ENCODE results near the gene SRMS.

DNA sequence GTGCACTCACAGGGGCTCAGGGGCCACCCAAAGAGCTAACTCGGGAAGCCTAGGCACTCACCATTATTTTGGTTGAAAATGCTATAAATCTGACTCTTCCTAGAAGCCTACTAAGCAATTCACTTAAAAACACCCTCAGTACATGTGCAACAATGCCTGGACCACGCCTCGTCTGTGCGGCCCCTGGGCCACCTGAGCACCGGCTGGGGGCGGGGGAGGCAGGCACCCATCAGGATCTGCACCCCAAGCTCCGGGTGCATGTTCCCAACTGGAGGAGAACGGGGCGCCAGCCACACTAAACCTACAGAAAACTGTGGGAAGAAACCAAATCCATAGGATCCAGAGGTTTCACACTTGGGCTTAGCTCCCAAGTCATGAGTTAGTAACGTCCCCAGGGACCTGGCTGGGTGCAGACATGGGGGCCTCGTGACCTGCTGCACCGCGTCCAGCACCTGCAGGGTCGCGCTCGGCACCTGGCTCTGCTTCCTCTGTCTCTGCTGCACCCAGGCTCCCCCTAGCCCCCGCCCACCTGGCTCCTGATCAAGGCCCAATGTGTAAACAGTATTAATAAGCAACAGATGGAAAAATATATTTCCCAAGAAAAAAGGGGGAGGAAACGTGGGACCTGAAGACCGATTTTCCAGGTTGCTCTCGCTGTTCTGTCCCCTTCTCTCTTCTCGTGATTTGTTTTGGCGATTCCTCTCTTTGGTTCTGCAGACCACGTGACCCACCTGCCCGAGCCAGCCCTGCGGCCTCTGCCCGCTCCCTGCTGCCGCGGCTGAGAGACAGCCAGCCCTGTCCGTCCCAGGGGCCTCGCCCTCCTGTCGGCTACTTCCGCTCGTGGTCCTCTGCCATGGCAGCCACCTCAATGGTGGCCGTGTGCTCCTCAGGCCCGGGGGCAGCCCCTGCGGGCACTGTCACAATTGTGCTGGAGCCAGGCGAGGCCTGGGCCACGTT, 42.0 kb upstream of the SRMS start:
- TF ChIP-seq, protein P1, sequence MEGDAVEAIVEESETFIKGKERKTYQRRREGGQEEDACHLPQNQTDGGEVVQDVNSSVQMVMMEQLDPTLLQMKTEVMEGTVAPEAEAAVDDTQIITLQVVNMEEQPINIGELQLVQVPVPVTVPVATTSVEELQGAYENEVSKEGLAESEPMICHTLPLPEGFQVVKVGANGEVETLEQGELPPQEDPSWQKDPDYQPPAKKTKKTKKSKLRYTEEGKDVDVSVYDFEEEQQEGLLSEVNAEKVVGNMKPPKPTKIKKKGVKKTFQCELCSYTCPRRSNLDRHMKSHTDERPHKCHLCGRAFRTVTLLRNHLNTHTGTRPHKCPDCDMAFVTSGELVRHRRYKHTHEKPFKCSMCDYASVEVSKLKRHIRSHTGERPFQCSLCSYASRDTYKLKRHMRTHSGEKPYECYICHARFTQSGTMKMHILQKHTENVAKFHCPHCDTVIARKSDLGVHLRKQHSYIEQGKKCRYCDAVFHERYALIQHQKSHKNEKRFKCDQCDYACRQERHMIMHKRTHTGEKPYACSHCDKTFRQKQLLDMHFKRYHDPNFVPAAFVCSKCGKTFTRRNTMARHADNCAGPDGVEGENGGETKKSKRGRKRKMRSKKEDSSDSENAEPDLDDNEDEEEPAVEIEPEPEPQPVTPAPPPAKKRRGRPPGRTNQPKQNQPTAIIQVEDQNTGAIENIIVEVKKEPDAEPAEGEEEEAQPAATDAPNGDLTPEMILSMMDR (IDR thresholded peaks at IDR 0.05; ENCODE audit: low read depth, low read length) = no peak
- no peak for TF ChIP-seq EZH2phosphoT487 (IDR thresholded peaks at IDR 0.05; ENCODE audit: low read depth)

Measured in OCI-LY3 (cell line).